PFSK-1 (cell line): ENCODE measurements around the gene ADAMTS2.

Source experiments
- FOXP2 ChIP-seq: optimal IDR thresholded peaks from 2 replicates; pipeline ENCODE3; 2011; ENCODE audit warnings: borderline replicate concordance, control low read depth, inconsistent platforms; ENCODE audit not compliant: insufficient read depth; ENCODE audit errors: extremely low read length, extremely low read depth
- POLR2AphosphoS5 ChIP-seq: IDR thresholded peaks from 2 replicates; pipeline ENCODE4 v1.6.1; 2012; ENCODE audit warnings: low read depth, mild to moderate bottlenecking, control low read depth, low read length, moderate library complexity
- REST ChIP-seq, 2 experiments: IDR thresholded peaks; 2 replicates each; pipeline versions ENCODE4 v1.6.1 to v1.8.0; 2011 to 2012; ENCODE audit warnings: low read depth in 2 of 2, low read length in 2 of 2, control low read depth in 1 of 2, inconsistent platforms in 1 of 2, mild to moderate bottlenecking in 1 of 2, moderate library complexity in 1 of 2; ENCODE audit not compliant: insufficient read depth in 1 of 2
- SIN3A ChIP-seq: IDR thresholded peaks from 2 replicates; pipeline ENCODE4 v1.6.1; 2012; ENCODE audit warnings: mild to moderate bottlenecking, low read length, moderate library complexity, borderline replicate concordance; ENCODE audit not compliant: insufficient read depth
- TAF1 ChIP-seq: IDR thresholded peaks from 2 replicates; pipeline ENCODE4 v1.6.1; 2012; ENCODE audit warnings: low read length, control low read depth, borderline replicate concordance; ENCODE audit not compliant: insufficient read depth

ADAMTS2 gene

GRCh38 chr5:179375831-179376365 lies 30.6 kb upstream of the ADAMTS2 start:
- TF ChIP-seq FOXP2: no peak

GRCh38 chr5:179375236-179375685 lies 30.0 kb upstream of the ADAMTS2 start:
- TF ChIP-seq TAF1 (no peak), REST (IDR thresholded peaks at IDR 0.05; ENCODE audit: insufficient read depth in 1 of 2, low read depth in 2 of 2, low read length in 2 of 2) (no peak), FOXP2 (no peak), POLR2AphosphoS5 (no peak), SIN3A (no peak)

GRCh38 chr5:179374506-179375235 lies 29.4 kb upstream of the ADAMTS2 start:
- TF ChIP-seq SIN3A (no peak), POLR2AphosphoS5 (no peak), TAF1 (no peak), REST (IDR thresholded peaks at IDR 0.05; ENCODE audit: insufficient read depth in 1 of 2, low read depth in 2 of 2, low read length in 2 of 2) (no peak), FOXP2 (no peak)

GRCh38 chr5:179373961-179374505 lies 28.8 kb upstream of the ADAMTS2 start:
- no peak for TF ChIP-seq POLR2AphosphoS5
- no peak for TF ChIP-seq TAF1
- TF ChIP-seq SIN3A: no peak
- TF ChIP-seq REST (IDR thresholded peaks at IDR 0.05; ENCODE audit: insufficient read depth in 1 of 2, low read depth in 2 of 2, low read length in 2 of 2): no peak
- TF ChIP-seq FOXP2: no peak

GRCh38 chr5:179373101-179373934 lies 28.1 kb upstream of the ADAMTS2 start:
- TF ChIP-seq TAF1: no peak
- no peak for TF ChIP-seq FOXP2
- no peak for TF ChIP-seq POLR2AphosphoS5
- TF ChIP-seq REST (IDR thresholded peaks at IDR 0.05; ENCODE audit: insufficient read depth in 1 of 2, low read depth in 2 of 2, low read length in 2 of 2): no peak
- no peak for TF ChIP-seq SIN3A
